ENCODE results near the gene GABBR2.

The GABBR2 gene

GRCh38 chr9:98310752-98311392 is 397.9 kb downstream of the GABBR2 start:
- TF ChIP-seq CTCF (conservative IDR thresholded peaks at IDR 0.05; ENCODE audit: low read length), result no peak
- DNase-seq (ENCODE audit: low read depth), result no peak
- no peak overlapping the region for H3K4me3 ChIP-seq (ENCODE audit: low read length)

- no peak overlapping the region for H3K4me3 ChIP-seq (ENCODE audit: low read length)
- no peak for DNase-seq (ENCODE audit: low read depth)
- no peak for TF ChIP-seq CTCF (conservative IDR thresholded peaks at IDR 0.05; ENCODE audit: low read length)
Measured at GRCh38 chr9:98306384-98307145, 402.2 kb downstream of the GABBR2 start.

- TF ChIP-seq CTCF (conservative IDR thresholded peaks at IDR 0.05; ENCODE audit: low read length), result no peak
- H3K4me3 ChIP-seq (ENCODE audit: low read length), result no peak overlapping the region
- no peak for DNase-seq (ENCODE audit: low read depth)
Measured at GRCh38 chr9:98304381-98304780, 404.4 kb downstream of the GABBR2 start.

- no peak for DNase-seq (ENCODE audit: low read depth)
- TF ChIP-seq CTCF (conservative IDR thresholded peaks at IDR 0.05; ENCODE audit: low read length), result no peak
- no peak overlapping the region for H3K4me3 ChIP-seq (ENCODE audit: low read length)
Measured at GRCh38 chr9:98303633-98304125, 405.1 kb downstream of the GABBR2 start.

GRCh38 chr9:98302938-98303632 is 405.6 kb downstream of the GABBR2 start:
- no peak for DNase-seq (ENCODE audit: low read depth)
- H3K4me3 ChIP-seq (ENCODE audit: low read length), result no peak overlapping the region
- TF ChIP-seq CTCF (conservative IDR thresholded peaks at IDR 0.05; ENCODE audit: low read length), result no peak

GRCh38 chr9:98302150-98302549 is 406.6 kb downstream of the GABBR2 start:
- DNase-seq (ENCODE audit: low read depth), result no peak
- H3K4me3 ChIP-seq (ENCODE audit: low read length), result no peak overlapping the region
- TF ChIP-seq CTCF (conservative IDR thresholded peaks at IDR 0.05; ENCODE audit: low read length), result no peak

Measured in AG10803 (cell line).